ENCODE data around the gene TBC1D17.

DNA sequence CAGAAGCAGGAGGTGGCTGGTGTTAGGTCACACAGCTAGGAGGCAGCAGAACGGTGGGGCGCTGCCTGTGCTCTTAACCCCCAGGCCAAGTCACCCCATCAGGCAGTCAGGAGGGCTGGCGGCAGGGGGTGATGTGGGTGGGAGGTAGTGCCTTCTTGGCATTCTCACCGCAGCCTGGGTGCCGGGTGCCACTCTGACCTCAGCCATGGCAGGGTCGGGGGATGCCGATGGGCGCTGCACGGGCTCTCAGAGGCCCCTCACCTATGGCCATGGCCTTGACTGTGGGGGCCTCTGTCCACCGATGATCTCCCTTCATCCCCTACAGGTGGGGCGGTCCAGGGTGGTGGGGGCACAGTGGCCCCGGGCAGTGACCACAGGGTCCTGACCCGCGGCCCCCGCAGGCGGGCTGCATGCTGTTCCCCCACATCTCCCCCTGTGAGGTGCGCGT is 20.9 kb upstream of the TBC1D17 start:
- TF ChIP-seq ARNTL (CRISPR knock-in tag; IDR thresholded peaks at IDR 0.05; ENCODE audit: borderline replicate concordance, low read depth) (no peak), OSR1 (CRISPR knock-in tag; IDR thresholded peaks at IDR 0.05) (no peak), ZFP30 (CRISPR knock-in tag; IDR thresholded peaks at IDR 0.05) (no peak), CREB5 (CRISPR knock-in tag; IDR thresholded peaks at IDR 0.05; ENCODE audit: low read depth) (no peak), ZNF565 (CRISPR knock-in tag; conservative IDR thresholded peaks at IDR 0.05; ENCODE audit: low read depth) (no peak), TOX (CRISPR knock-in tag; IDR thresholded peaks at IDR 0.05; ENCODE audit: borderline replicate concordance) (no peak)

All from SK-N-SH treated with all-trans-retinoic acid at 6 μM for 48 hours (cell line).